Measurements from ENCODE around the gene XRCC5.

XRCC5 gene

DNA sequence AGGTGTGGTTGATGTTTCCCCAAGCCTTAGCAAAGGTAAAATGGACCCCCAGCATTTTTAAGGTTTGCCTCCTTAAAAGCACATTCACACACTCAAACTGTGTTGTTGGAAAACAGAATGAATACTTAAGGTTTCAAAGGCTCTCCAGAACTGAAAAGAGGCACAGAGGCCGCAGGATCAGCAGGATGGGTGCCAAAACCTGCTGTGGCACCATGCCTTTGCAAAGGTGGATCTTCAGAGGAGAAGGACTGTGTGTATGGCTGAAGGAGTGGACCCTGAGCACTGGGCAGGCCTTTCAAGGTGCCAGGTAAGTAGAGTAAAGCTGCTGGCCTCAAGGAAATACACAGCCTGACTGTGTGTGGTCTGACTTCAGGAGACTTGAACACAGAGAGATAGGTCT is 127.3 kb downstream of the XRCC5 start:
- no peak for DNase-seq

DNA sequence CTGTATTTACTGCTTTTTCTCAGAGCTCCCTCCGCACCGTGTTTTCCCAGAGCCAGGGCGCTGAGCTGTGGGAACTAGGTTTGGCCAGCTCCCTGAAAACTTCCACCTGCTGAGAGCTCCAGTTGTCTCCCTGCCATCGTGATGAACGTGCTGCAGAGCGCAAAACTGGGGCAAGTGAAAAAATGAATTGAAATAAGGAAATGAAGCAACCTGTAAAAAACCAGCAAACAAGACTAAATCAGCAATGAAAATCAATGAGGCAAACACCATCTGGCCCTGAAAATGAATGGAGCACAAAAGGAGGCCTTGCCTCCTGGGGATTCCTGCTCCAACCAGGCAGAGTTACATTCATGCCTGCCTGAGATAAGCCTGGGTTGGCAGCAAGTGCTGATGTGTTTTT is 133.2 kb downstream of the XRCC5 start:
- DNase-seq, result peak; percentile 65

GRCh38 chr2:216243026-216243425 is 133.9 kb downstream of the XRCC5 start:
- no peak for DNase-seq

GRCh38 chr2:216245391-216245975 is 136.3 kb downstream of the XRCC5 start:
- no peak for DNase-seq

DNA sequence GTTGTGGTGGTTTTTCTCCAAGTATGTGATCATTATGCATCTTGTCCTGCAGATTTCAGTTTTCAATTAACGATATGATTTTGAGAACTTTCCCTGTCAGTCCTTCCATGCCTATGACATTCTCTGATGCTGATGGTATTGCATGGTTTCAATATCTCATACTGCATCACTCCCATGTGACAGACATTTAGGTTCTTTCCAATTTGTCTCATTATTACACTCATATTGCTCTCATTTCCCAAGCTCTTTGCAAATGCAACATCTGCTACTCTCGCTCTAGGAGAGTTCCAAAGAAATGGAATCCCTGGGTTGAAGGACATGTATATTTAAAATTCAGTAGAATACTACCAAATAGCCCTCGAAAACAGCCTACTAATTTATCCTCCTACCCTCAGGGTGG is 137.6 kb downstream of the XRCC5 start:
- no peak for DNase-seq
